HG03565 (cell line): Measurements from ENCODE around the gene PTHLH.

Experiments used
- ATAC-seq: cut with Tn5 transposase; IDR thresholded peaks from one replicate; pipeline ENCODE4 v1.9.1; 2021; ENCODE audit warnings: mild to moderate bottlenecking, moderate library complexity; ENCODE audit not compliant: unreplicated experiment

The PTHLH gene

GRCh38 chr12:27946421-27946820, 26.1 kb downstream of the PTHLH start:
- no peak for ATAC-seq

GRCh38 chr12:27940756-27941402, 31.7 kb downstream of the PTHLH start:
- peak; percentile 97 for ATAC-seq

- ATAC-seq, result no peak
Observed at GRCh38 chr12:27940245-27940644, 32.3 kb downstream of the PTHLH start.

- ATAC-seq, result no peak
Observed at GRCh38 chr12:27937768-27938167, 34.8 kb downstream of the PTHLH start.

- no peak for ATAC-seq
Observed at GRCh38 chr12:27936196-27936595, 36.3 kb downstream of the PTHLH start.

- ATAC-seq, result no peak
Observed at GRCh38 chr12:27934276-27934675, 38.3 kb downstream of the PTHLH start.

- ATAC-seq, result peak; percentile 71
Observed at GRCh38 chr12:27931390-27931789, 41.1 kb downstream of the PTHLH start.

GRCh38 chr12:27927347-27927746, 45.2 kb downstream of the PTHLH start:
- ATAC-seq, result no peak

- ATAC-seq, result no peak
Observed at GRCh38 chr12:27924350-27925135, 48.0 kb downstream of the PTHLH start.

GRCh38 chr12:27922531-27923139, 49.9 kb downstream of the PTHLH start:
- no peak for ATAC-seq

- no peak for ATAC-seq
Observed at GRCh38 chr12:27919671-27920235, 52.8 kb downstream of the PTHLH start.

- no peak for ATAC-seq
Observed at GRCh38 chr12:27915536-27915935, 57.0 kb downstream of the PTHLH start.

GRCh38 chr12:27915021-27915420, 57.5 kb downstream of the PTHLH start:
- ATAC-seq, result no peak

GRCh38 chr12:27913999-27914614, 58.4 kb downstream of the PTHLH start:
- ATAC-seq, result no peak

GRCh38 chr12:27911397-27911796, 61.1 kb downstream of the PTHLH start:
- ATAC-seq, result no peak
